Stimulated activated CD4-positive, alpha-beta T cell treated with anti-CD3 and anti-CD28 coated beads, Interleukin-12 subunit alpha, Interleukin-12 subunit beta, amount 100 ng/mL, for 4 hours (primary cell): ENCODE data around the gene TOR1AIP2.
"Not testable (repeated sequence)": the region's sequence is repeated elsewhere in the genome, so short reads cannot be mapped to it uniquely, and the experiment has no call there.

Experiments used
- DNase-seq: peaks from one replicate; pipeline ENCODE4 v3.0.0-alpha.2; 2020

TOR1AIP2 gene

GRCh38 chr1:179804417-179804816 is 73.2 kb downstream of the TOR1AIP2 start:
- not testable (repeated sequence) for DNase-seq

DNA sequence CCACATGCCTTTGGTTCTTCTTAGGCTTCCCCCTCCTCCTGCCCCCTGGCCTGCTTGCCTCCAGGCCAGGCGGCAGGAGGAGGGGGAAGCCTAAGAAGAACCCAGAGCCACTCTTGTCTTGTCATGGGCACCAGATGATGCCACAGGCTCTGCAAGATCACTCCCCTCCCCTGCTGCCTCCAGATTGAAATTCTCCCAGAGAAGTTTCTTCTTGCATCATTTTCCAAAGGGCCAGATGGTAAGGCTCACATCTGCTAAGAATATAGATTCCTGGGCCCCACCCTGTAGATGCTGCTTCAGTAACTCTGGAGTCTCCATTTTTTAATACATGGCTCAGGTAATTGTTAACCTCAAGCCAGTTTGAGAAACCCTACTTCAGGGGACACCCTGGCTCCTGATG is 73.7 kb downstream of the TOR1AIP2 start:
- DNase-seq, result no peak

GRCh38 chr1:179803104-179803503 is 74.5 kb downstream of the TOR1AIP2 start:
- no peak for DNase-seq

DNA sequence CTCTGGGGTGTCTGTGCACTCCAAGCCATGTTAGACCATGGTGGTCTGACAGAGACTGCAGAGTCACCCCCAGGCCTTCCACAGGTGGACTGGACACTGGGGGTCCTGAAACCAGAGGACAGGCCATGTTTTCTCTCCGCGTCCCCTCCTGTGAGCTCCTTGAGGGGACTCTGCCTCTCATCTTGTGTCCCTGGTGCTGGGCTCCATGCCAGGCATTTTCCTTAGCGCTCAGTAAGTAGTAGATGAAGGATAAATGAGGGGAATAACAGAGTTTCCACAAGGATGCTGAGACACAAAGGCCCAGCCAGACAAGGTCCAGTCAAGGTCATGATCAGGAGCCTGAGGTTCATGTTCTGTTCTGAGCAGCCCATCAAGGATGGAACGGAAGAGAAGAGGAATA is 77.1 kb downstream of the TOR1AIP2 start:
- DNase-seq, result no peak

GRCh38 chr1:179798864-179799516 is 78.6 kb downstream of the TOR1AIP2 start:
- no peak for DNase-seq

GRCh38 chr1:179798213-179798863 is 79.3 kb downstream of the TOR1AIP2 start:
- no peak for DNase-seq

DNA sequence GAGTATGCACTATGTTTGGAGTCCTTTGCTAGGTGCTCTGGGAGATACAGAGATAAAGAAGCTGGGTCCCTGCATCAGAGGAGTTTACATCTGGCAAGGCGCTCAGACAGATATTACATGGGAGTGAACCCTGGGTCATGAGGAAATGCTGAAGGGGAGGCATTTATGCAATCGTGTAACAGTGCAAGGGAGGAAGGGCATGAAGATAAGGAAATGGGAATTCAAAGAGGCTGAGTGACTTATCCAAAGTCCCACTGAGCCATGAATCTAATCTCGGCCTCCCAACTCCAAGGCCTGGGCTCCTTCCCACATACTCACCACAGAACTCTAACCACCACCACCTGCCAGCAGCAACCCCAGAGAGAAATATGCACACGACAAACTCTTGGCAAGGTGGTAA is 82.9 kb downstream of the TOR1AIP2 start:
- no peak for DNase-seq

DNA sequence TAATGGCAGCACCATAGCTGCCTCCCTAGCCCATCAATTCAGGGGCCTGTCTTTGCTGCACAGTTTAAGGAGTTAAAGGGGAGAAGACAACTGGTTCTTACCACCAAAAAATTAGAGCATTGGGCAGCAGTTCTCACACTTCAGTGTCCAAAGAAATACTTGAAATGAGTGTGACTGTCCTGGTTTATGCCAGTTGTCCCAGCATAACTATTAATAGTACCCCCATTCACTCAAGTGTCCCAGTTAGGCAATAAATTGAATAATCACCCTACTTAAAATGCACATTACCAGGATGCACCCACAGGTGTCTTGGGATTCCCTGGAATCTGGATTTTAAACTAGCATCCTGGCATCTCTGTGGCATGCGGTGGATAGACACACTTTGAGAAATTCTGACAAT is 83.5 kb downstream of the TOR1AIP2 start:
- no peak for DNase-seq

DNA sequence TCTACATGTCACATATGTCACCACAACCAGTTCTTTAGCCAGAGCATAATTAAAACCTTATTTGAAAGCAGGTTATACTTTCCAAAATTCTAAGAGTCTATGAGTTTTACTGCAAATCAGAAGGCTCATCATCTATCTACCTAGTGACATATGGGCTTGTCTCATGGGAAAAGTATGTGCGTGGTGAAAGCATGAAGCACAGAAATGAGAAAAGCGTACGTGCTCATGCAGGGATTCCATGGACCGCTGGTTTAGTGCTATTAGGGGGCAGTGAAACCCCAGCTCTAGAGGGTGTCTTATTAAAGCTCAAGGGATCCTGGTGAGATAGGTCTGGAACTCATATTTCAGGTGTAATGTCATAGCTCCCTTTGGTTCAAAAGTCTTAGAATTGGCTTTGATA is 84.3 kb downstream of the TOR1AIP2 start:
- no peak for DNase-seq
